GM21529 (cell line): Measurements from ENCODE around the gene KRT40.

Experiments
- ATAC-seq: cut with Tn5 transposase; IDR thresholded peaks from one replicate; pipeline ENCODE4 v1.9.1; 2021; ENCODE audit not compliant: unreplicated experiment

The KRT40 gene

DNA sequence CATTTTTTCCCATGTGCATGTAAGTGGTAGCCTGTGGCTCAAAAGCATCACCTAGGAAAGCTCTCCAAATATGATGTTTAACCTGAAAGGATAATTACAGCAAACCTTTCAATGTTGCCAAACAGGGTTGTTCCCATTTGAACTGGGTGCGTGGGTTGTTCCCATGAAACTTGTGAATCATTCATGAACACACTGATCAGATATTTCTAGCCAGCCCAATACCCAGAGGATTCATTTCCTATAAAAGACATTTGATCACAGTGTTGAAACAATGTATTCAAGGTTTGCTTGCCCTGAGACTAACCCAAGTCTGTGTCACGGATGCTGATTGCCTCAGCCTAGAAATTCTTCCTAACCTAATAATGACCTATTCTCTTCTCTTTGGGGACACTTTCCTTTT lies 30.2 kb downstream of the KRT40 start:
- no peak for ATAC-seq

DNA sequence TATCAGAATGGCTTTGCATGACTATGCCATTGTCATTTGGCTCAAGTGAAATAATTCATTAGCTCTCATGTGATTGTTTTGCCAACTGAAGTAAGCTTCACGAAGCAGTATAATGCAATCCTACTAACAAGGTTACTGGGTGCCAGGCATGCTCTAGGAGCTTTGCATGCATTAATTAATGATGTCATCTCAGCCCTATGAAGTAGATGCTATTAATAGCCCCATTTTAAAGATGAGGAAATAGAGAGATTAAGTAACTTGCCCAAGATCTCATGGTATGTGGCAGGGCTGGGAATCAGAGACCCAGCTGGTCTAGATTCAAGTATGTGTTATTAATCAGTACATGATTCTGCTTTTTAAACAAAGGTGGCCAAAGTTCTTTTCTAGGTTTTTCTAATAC lies 31.5 kb downstream of the KRT40 start:
- ATAC-seq = no peak

DNA sequence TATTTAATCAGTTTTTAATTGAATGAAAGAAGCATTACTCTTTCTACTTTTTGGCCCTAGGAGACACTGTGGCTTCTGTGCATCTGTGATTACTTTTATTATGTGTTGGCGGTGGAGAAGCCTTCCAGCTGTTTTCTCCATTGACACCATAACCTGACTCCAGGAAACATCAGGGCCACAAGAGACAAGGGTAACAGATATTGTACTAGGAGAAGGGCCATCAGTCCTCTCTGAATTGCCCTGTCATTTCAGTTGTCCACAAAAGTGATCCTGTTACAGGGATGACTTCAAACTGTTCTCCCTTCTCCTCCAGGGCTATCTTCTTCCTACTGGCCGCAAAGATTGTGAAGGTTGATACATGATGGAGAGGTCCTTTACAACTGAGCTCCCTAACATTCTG lies 32.0 kb downstream of the KRT40 start:
- no peak for ATAC-seq

DNA sequence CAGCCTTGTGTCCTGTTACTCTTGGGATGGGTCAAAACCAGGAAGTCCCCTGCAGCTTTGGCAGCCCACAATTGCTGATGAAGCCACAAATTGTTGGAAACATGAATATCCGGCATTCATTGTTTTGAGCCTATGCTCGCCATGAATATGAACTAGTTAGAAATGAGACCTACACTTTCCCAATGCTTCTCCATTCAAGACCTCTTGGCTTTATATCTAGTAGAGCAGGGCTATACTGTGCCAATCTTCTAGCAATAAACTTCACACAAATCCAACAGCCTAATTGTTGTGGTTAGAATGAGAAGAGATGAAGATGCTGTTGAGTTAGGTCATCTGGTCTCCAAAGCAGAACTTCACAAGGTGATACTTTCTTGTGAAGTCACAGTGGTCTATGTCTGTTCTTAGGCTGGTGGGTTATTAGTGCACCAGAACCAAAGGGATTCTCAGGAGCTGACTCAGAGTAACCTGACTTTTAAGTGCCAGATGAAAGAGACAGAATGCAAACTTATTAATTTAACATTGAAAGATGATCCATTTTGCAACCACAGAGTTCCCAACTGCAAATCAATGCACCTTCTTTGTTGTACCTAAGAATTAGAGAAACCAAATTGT lies 33.0 kb downstream of the KRT40 start:
- ATAC-seq = no peak

DNA sequence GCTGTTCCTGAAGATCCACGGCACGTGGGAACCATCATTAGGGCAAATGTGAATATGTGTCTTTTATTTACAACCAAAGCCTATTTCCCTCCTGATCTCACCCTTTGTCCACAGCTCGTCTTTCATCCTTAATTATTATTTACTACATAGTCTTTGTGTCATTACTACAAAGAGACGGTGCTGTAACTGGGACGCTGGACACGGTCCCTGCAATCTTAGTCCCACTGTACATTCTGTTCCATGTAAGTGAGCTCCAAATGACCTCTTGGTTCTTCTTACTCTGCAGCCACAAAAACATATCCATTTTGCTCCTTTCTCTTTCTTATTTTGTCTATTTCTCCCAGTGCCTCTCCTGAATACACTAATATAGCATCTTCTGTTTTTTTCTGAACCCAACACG lies 34.0 kb downstream of the KRT40 start:
- no peak for ATAC-seq

DNA sequence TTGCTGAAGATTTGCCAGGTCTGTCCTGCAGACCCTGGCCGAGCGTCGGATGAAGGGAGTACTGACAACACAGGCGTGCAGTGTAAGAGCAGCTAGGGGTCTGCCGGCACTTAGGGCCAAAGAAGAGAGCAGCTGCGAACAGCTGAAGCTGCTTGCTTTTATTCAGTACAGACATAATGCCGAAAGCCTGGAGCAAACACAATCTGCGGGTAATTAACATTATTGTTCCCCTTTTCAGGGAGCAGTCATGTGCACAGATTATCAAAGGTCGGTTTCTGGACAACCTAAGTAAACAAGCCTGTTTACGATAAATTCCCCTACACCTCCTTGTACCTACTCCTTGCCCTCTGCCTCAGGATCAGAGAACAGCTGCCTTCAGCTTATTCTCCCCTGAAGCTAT lies 34.7 kb downstream of the KRT40 start:
- no peak for ATAC-seq

DNA sequence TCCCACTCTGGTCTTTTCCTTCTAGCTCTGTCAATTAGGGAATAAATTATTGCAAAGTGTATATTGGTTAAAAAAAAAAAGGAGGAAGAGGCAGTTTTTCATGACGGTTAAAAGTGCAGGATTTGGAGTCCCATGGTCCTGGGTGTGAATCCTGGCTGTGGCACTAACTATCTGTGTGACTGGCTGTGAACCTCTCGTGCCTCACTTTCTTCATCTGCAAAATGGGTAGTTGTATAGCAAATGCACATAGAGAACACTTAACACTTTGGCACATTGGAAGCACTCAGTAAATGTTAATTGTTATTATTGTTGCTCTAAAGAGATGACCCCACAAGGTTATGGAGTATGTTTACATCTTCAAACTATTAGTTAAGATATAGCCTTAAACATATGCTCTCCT lies 36.2 kb downstream of the KRT40 start:
- ATAC-seq = no peak

DNA sequence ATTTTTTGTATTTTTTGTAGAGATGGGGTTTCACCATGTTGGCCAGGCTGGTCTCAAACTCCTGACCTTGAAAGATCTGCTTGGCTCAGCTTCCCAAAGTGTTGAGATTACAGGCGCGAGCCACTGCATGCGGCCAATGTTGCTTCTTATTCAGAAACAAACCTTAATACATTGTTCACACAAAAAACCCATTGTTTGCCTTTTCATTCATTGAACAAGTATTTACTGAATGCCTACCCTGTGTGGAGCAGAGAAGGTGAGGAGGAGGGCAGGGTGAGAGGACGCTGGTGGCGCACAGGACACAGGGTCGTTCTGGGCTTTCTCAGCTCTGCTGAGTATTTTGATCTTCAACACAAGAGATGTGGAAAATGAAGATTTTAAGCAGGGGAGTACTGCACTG lies 38.7 kb downstream of the KRT40 start:
- no peak for ATAC-seq

DNA sequence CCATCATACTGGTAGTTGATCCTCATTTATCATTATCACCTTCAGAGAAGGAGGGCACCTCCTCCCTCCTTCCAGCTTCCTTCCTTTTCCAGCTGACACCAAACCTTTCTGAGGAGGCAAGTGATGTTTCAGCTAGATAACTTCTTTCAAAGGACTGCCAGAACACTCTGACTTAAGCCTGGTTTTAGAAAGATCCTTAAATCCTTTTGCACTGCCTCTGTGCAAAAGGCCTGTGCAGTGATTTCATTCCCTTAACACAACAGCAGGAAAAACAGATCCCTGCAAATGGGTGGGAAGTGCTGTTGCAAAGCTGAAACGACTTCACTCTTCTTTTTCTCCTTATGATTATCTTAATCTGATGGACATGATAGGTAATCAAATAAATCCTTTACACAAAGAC lies 39.6 kb downstream of the KRT40 start:
- no peak for ATAC-seq

DNA sequence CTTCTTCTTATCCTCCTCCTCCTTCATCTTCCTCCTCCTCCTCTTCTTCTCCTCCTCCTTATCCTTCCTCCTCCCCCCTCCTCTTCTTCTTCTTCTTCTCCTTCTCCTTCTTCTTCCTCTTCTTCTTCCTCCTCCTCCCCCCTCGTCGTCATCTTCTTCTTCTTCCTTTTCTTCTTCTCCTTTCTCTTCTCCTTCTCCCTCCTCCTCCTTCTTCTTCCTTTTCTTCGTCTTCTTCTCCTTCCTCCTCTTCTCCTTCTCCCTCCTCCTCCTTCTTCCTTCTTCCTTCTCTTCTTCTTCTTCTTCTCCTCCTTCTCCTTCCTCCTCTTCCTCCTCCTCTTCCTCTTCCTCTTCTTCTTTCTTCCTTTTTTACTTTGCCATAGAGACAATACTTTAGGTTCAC lies 41.6 kb downstream of the KRT40 start:
- ATAC-seq = no peak

DNA sequence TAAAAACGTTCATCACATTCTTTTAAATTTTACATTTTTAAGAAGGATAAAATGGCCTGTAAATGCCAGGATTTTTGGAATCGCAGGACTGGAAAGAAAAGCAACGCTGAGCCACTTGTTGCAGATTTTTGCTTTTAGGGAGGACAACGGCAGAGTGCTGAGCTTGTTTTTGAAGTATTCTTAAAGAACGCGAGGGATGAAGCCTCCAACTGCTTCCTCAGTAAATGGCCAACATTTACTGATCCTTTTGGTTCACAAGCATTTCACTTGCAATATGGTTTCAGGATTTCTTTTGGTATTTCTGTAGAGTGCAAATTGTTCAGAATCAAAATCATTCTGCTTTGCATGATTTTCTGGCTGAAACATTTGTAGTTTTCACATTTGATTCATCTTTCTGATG lies 43.9 kb downstream of the KRT40 start:
- ATAC-seq = no peak

DNA sequence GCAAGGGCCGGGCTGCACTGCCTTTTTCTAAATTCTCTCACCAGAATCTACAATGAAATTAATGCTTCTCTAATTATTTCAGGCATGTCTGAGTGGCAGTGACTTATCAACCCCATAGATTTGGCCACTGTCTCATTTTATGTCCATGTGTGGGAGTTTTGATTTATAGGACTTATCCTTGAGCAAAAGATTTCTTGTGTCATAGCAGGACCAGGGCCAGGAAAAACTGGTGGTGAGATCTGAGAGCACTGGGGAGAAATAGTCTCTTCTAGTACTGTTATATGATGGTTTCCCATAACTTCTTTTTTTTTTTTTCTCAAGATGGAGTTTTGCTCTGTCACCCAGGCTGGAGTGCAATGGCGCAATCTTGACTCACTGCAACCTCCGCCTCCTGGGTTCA lies 45.1 kb downstream of the KRT40 start:
- ATAC-seq = no peak

DNA sequence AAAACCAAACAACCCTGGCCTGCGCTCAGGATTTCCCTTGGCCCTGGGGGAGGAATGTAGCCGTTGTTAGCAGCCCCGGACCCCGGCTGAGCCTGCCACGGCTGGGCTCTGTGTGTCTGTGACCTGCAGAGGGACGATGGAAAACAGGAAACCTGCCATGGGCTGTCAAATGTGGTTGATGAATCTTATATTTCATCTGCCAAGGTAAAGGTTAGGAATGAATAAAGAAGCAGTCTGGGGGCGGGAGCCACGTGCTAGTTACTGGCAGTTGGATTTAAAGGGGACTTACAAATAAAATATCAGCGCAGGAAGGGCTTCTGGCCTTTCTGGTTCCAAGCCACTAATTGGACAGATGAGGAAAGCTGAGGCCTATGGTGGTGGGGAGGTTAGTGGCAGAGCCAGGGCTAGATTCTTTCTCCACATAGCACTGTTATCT lies 46.7 kb downstream of the KRT40 start, which contains the start of gene KRT23:
Gene KRT23, minus strand, starts transcription at position 263 of the 436 bp plus-strand sequence. CDS start 1,043 bp downstream, outside the sequence.
- ATAC-seq = no peak

DNA sequence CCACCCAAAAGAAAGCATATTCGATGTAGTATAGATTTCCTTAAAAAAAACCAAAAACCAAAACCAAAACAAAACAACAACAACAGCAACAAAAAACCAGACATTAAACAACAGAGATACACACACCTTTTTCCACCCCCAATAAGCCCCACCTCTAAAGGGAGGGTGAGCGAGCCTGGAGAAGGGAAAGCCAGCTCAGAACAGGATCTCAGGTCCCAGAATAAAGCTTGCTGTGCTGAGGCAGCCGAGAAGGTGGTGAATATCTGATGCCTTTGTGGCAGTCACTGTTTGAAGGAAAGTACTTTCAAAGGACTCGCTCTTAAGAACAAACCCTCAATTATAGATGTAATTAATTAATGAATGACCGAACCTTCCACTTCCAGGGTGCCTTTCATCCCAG lies 47.1 kb downstream of the KRT40 start:
- ATAC-seq = no peak

DNA sequence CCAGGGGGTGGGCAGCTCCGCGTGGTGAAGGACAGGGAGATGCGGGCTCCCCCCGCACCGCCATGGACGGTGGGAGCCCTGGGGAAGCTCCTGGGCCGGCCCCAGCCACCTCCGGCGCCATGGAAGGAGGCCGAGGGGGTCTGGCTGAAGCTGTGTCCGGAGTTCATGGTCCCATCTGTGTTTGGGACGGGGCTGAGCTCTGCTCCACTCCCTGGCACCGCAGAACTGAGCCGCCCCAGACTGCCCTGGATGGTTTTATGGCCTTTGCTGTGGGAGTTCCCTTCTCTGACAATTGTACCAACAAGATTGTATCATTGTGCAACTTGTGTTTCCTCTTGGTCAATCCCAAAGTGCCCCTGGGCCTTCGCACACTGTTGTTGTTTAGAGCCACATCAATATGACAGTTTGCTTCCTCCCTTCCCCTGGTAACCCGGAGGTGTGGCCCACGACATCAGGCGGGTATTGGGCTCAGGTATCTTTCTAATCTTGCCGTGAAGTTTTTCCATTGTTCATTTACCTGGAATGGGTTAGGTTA lies 47.6 kb downstream of the KRT40 start:
- ATAC-seq = no peak

DNA sequence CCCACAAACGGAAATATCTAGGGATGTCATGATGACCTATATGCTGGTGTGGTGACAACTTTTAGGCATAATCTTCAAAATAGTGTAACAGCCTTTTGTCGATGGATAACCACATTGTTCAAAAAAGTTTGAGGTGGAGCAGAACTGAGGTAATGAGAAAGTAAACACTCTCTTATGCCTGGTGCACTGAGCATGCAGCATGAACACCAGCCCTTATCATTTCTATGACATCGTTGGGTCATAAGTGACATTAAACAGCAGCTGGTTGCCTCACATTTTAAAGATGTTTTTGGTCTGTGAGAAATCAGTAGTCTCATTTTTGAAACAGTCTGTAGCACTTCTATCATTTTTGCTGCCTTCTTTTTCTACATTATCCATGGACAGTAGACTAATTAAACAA lies 48.5 kb downstream of the KRT40 start:
- no peak for ATAC-seq

DNA sequence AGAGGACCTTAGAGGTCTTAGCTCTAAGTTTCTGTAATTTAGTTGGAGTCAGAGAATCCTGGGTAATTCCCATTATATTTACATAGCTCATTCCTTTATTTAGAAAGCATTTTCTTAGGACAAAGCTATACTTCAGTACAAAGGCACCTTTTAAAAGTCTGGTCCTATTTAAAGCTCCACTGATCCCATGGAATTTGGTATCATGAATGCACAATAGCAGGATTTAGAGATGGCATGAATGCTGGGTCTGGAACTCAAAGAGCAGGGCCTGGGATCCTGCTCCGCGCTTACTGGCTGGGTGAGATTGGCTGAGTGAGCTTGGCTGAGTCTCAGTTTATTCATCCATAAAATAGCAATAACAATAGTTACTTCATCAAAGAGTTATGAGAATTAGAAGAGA lies 51.5 kb downstream of the KRT40 start:
- ATAC-seq = no peak

DNA sequence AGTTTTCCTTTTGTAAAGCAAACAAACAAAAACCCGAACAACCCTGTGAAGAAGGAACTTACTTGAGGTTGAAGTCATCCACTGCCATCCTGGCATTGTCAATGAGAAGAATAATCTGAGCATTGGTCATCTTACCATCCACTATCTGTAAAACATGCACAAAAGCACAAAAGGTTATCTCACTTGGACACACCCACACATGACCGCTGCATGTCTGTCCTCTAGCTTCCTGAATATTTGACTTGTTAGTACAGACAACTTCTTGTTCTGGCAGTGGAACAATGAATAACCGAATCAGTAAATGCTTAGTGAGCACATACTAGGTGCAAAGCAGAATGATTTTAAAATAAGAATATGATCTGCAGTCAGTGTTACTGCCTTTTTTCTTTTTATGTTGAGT lies 52.8 kb downstream of the KRT40 start:
- no peak for ATAC-seq
